RWPE2 (cell line): ENCODE measurements around the gene ZDHHC8.

Source experiments
- ATAC-seq: fragments of 200-7000 bp; cut with Tn5 transposase; 3 replicates; pipeline ENCODE4 v1.9.1; 2021; ENCODE audit warnings: low read depth
- DNase-seq: peaks from one replicate; pipeline ENCODE4 v3.0.0-alpha.2; 2020; ENCODE audit warnings: low spot score
- H3K27ac ChIP-seq: fragments of 450-650 bp; 2 replicates; pipeline ENCODE4 v1.5.1; 2017; ENCODE audit warnings: mild to moderate bottlenecking; ENCODE audit not compliant: poor library complexity, severe bottlenecking
- H3K27me3 ChIP-seq: fragments of 250-450 bp; sonication (Bioruptor Pico); 2 replicates; pipeline ENCODE4 v1.5.1; 2021; ENCODE audit warnings: mild to moderate bottlenecking, moderate library complexity; ENCODE audit not compliant: insufficient read depth, poor library complexity, severe bottlenecking
- H3K36me3 ChIP-seq: fragments of 250-450 bp; sonication (Bioruptor Pico); 2 replicates; pipeline ENCODE4 v1.5.1; 2020; ENCODE audit warnings: low read depth, mild to moderate bottlenecking, moderate library complexity
- H3K4me1 ChIP-seq: fragments of 250-450 bp; sonication (Bioruptor Pico); 2 replicates; pipeline ENCODE4 v1.5.1; 2021; ENCODE audit warnings: mild to moderate bottlenecking, moderate library complexity; ENCODE audit not compliant: insufficient read depth, poor library complexity, severe bottlenecking
- H3K4me3 ChIP-seq: fragments of 250-450 bp; sonication (Bioruptor Pico); 2 replicates; pipeline ENCODE4 v1.5.1; 2021; ENCODE audit warnings: mild to moderate bottlenecking, moderate library complexity; ENCODE audit not compliant: severe bottlenecking
- H3K9me3 ChIP-seq: fragments of 250-450 bp; sonication (Bioruptor Pico); 2 replicates; pipeline ENCODE4 v1.5.1; 2021; ENCODE audit warnings: mild to moderate bottlenecking, moderate library complexity; ENCODE audit not compliant: severe bottlenecking
- TF ChIP-seq, protein P1 (sequence below): fragments of 450-650 bp; IDR thresholded peaks from one replicate; pipeline ENCODE4 v1.5.1; 2017; ENCODE audit warnings: mild to moderate bottlenecking, moderate library complexity; ENCODE audit not compliant: poor library complexity, severe bottlenecking

The ZDHHC8 gene

DNA sequence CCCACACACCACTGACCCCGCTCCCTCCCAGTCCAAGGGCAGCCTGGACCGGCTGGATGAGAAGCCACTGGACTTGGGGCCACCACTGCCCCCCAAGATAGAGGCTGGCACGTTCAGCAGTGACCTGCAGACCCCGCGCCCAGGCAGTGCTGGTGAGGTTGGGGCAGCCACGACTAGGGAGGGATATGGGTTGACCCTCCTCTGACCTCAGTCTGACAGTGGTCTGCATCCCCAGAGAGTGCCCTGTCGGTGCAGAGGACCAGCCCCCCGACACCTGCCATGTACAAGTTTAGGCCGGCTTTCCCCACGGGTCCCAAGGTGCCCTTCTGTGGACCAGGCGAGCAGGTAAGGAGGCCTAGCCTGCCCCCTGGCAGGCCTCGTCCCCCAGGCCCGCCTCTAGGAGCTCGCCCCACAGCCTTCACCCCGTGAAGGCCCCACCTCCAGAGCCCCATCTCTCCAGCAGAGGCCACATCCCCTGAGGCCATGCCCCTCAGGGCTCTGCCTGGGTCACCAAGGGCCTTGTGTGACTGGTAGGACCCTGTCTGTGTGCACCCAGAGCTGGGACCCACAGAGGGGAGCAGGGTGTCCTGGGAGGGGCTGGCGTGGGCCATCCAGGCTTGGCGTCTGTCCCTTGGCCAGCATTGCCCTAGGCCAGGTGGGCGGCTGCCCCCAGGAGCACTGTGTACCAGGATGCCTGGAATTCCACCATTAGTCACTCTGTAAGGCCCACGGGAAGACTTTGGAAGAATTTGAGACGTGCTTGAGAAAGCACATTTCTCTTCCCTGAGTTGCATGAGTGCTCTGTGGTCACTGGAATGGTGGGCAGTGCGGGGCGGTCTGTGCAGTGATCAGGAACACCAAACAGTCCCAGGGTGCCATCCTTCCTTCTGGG is 9.8 kb downstream of the ZDHHC8 start:
- TF ChIP-seq, protein P1, sequence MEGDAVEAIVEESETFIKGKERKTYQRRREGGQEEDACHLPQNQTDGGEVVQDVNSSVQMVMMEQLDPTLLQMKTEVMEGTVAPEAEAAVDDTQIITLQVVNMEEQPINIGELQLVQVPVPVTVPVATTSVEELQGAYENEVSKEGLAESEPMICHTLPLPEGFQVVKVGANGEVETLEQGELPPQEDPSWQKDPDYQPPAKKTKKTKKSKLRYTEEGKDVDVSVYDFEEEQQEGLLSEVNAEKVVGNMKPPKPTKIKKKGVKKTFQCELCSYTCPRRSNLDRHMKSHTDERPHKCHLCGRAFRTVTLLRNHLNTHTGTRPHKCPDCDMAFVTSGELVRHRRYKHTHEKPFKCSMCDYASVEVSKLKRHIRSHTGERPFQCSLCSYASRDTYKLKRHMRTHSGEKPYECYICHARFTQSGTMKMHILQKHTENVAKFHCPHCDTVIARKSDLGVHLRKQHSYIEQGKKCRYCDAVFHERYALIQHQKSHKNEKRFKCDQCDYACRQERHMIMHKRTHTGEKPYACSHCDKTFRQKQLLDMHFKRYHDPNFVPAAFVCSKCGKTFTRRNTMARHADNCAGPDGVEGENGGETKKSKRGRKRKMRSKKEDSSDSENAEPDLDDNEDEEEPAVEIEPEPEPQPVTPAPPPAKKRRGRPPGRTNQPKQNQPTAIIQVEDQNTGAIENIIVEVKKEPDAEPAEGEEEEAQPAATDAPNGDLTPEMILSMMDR, result no peak
- no peaks in the 10 kb centered on the region for H3K4me1 ChIP-seq
- no peaks in the 10 kb centered on the region for H3K9me3 ChIP-seq
- no peaks in the 10 kb centered on the region; the same call in 1 of the 2 replicates for H3K36me3 ChIP-seq
- DNase-seq, result no peak
- H3K27me3 ChIP-seq, result no peaks in the 10 kb centered on the region
- H3K4me3 ChIP-seq, result no peak overlapping the region
- peak overlapping the region; percentile 35 for H3K27ac ChIP-seq
- ATAC-seq, result peak; percentile 36; the same call in 2 of the 3 replicates

DNA sequence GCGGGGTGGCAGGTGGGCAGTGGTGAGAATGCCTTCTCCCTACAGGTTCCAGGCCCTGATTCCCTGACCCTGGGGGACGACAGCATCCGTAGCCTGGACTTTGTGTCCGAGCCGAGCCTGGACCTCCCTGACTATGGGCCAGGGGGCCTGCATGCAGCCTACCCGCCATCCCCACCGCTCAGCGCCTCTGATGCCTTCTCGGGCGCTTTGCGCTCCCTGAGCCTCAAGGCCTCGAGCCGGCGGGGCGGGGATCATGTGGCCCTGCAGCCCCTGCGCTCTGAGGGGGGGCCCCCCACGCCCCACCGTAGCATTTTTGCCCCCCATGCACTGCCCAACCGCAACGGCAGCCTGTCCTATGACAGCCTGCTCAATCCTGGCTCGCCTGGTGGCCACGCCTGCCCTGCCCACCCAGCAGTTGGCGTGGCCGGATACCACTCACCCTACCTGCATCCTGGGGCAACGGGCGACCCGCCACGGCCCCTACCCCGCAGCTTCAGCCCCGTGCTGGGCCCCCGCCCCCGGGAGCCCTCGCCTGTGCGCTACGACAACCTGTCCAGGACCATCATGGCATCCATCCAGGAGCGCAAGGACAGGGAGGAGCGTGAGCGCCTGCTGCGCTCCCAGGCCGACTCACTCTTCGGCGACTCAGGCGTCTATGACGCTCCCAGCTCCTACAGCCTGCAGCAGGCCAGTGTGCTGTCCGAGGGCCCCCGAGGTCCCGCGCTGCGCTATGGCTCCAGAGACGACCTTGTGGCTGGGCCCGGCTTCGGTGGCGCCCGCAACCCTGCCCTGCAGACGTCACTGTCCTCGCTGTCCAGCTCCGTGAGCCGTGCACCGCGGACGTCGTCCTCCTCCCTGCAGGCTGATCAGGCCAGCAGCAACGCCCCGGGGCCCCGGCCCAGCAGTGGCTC is 11.4 kb downstream of the ZDHHC8 start:
- Histone ChIP-seq H3K9me3 (no peaks in the 10 kb centered on the region), H3K4me3 (no peak overlapping the region), H3K27me3 (no peaks in the 10 kb centered on the region), H3K27ac (no peak overlapping the region), H3K36me3 (no peaks in the 10 kb centered on the region; the same call in 1 of the 2 replicates), H3K4me1 (no peaks in the 10 kb centered on the region)
- TF ChIP-seq, protein P1, result no peak
- ATAC-seq (no peak), DNase-seq (no peak)

GRCh38 chr22:20143883-20144665 is 12.5 kb downstream of the ZDHHC8 start:
- TF ChIP-seq, protein P1, result no peak
- ATAC-seq, result no peak
- no peak overlapping the region for H3K4me3 ChIP-seq
- H3K27ac ChIP-seq, result no peak overlapping the region
- no peak for DNase-seq
- H3K27me3 ChIP-seq, result no peaks in the 10 kb centered on the region
- no peaks in the 10 kb centered on the region; the same call in 1 of the 2 replicates for H3K36me3 ChIP-seq
- H3K4me1 ChIP-seq, result no peaks in the 10 kb centered on the region
- H3K9me3 ChIP-seq, result no peaks in the 10 kb centered on the region

- H3K36me3 ChIP-seq, result no peaks in the 10 kb centered on the region; the same call in 1 of the 2 replicates
- TF ChIP-seq, protein P1, result no peak
These were observed 13.7 kb downstream of the ZDHHC8 start for GRCh38 chr22:20145206-20145831.

More at GRCh38 chr22:20145206-20145831, 13.7 kb downstream of the ZDHHC8 start:
- H3K27me3 ChIP-seq, result no peaks in the 10 kb centered on the region
- H3K4me3 ChIP-seq, result no peak overlapping the region
- no peaks in the 10 kb centered on the region for H3K4me1 ChIP-seq
- no peak for ATAC-seq
- no peak overlapping the region for H3K27ac ChIP-seq
- DNase-seq, result no peak
- no peaks in the 10 kb centered on the region for H3K9me3 ChIP-seq
